ENCODE results near the gene MTHFD1. TPM values are rescaled to one million over a fixed set of nuclear protein-coding genes. Genes with fewer than 3 reads are reported as not detected.
A peak's percentile ranks its signal among the peaks of the same experiment; 100 is the strongest.

The MTHFD1 gene
- total and polyA plus RNA-seq, 3 donors from 2014 or later: 22.3 to 28.8 (median 27.4) TPM

- Histone ChIP-seq H3K27ac (no peak overlapping the region), H3K27me3 (no peaks in the 10 kb centered on the region), H3K4me3 (no peak overlapping the region), H3K9me3 (no peaks in the 10 kb centered on the region), H3K4me1 (peaks cover 4% of the 10 kb centered on the region), H3K36me3 (ENCODE audit: low read depth, missing control alignments) (no peaks in the 10 kb centered on the region)
- no peak for DNase-seq
- intact Hi-C loops (cut with DNase I; ENCODE audit: low total_unique reads): no loop called here
- TF ChIP-seq POLR2A (IDR thresholded peaks at IDR 0.05) (no peak), CTCF (IDR thresholded peaks at IDR 0.05) (no peak)
- WGBS, 2 donors: 90 to 95% methylated on average over 11 of the region's 11 CpGs
Measured at GRCh38 chr14:64444140-64444539, 56.0 kb downstream of the MTHFD1 start.

- peak; percentile 45 for DNase-seq
- TF ChIP-seq POLR2A (IDR thresholded peaks at IDR 0.05): no peak
- TF ChIP-seq CTCF (IDR thresholded peaks at IDR 0.05): no peak
- 66 to 71% methylated on average over 7 of the region's 7 CpGs for WGBS, 2 donors
- H3K4me3 ChIP-seq: no peak overlapping the region
- H3K27me3 ChIP-seq: no peaks in the 10 kb centered on the region
- H3K27ac ChIP-seq: peak overlapping the region in 1 of 2 donors; percentile 59
- no peaks in the 10 kb centered on the region for H3K36me3 ChIP-seq (ENCODE audit: low read depth, missing control alignments)
- H3K4me1 ChIP-seq: peaks cover 4% of the 10 kb centered on the region
- intact Hi-C loops (cut with DNase I; ENCODE audit: low total_unique reads): no loop called here
- H3K9me3 ChIP-seq: no peaks in the 10 kb centered on the region
Measured at GRCh38 chr14:64444984-64445845, 57.1 kb downstream of the MTHFD1 start.

GRCh38 chr14:64447876-64448670, 59.9 kb downstream of the MTHFD1 start:
- H3K27me3 ChIP-seq: no peaks in the 10 kb centered on the region
- H3K36me3 ChIP-seq (ENCODE audit: low read depth, missing control alignments): no peaks in the 10 kb centered on the region
- WGBS, 2 donors: 92 to 97% methylated on average over 5 of the region's 5 CpGs
- H3K4me1 ChIP-seq: peaks cover 4% of the 10 kb centered on the region
- TF ChIP-seq POLR2A (IDR thresholded peaks at IDR 0.05) (no peak), CTCF (IDR thresholded peaks at IDR 0.05) (no peak)
- H3K9me3 ChIP-seq: no peaks in the 10 kb centered on the region
- DNase-seq: no peak
- H3K27ac ChIP-seq: no peak overlapping the region
- intact Hi-C loops (cut with DNase I; ENCODE audit: low total_unique reads): no loop called here
- no peak overlapping the region for H3K4me3 ChIP-seq

- H3K9me3 ChIP-seq: no peaks in the 10 kb centered on the region
- H3K36me3 ChIP-seq (ENCODE audit: low read depth, missing control alignments): no peaks in the 10 kb centered on the region
- intact Hi-C loops (cut with DNase I; ENCODE audit: low total_unique reads): no loop called here
- H3K27ac ChIP-seq: no peak overlapping the region
- no peak overlapping the region for H3K4me3 ChIP-seq
- WGBS, 2 donors: 79 to 88% methylated on average over 2 of the region's 2 CpGs
- H3K27me3 ChIP-seq: no peaks in the 10 kb centered on the region
- DNase-seq: no peak
- TF ChIP-seq POLR2A (IDR thresholded peaks at IDR 0.05) (no peak), CTCF (IDR thresholded peaks at IDR 0.05) (no peak)
- H3K4me1 ChIP-seq: peaks cover 4% of the 10 kb centered on the region
Measured at GRCh38 chr14:64450255-64450654, 62.1 kb downstream of the MTHFD1 start.

Measured in testis (tissue), 3 donors.